Activated T-cell treated with anti-CD3 and anti-CD28 coated beads for 24 hours (primary cell): ENCODE measurements around the gene CERKL.

Source experiments
- DNase-seq: peaks from one replicate; pipeline ENCODE4 v3.0.0-alpha.2; 2020; ENCODE audit warnings: low read depth

The CERKL gene

DNA sequence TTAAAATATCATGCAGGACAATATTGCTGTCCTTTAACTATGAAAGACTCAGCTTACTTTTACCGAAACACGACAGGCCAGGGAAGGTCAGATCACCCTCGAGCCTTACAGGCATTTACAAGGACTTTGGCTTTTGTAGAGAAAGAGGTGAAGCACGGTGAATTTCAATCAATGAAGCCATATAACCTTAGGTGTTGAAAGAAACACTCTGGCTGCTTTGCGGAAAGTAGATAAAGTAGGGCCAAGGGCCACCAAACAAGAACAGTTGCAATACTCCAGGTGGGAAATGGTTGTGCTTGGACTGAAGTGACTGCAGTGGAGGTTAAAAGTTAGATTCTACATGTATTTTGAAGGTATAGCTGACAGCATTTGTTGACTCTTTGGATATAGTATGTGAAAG lies 80.5 kb downstream of the CERKL start:
- no peak for DNase-seq

DNA sequence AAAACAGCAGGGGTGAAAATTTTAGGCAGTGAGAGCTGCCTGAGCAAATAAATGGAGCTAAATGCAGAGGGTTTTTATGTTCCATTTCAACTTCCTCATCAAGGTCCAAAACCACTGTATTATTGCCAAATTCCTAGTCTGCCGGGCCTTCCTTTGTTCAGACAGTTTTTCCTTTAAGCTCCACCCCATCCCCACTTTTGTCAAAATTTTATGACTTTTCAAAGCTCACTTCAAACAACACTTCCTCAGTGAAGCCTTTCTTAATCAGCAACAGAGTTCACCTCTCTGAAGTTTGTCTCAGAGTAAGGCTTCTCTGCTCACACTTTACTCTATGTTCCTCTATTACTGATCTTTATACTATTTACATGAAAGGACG lies 81.3 kb downstream of the CERKL start:
- DNase-seq, result no peak

DNA sequence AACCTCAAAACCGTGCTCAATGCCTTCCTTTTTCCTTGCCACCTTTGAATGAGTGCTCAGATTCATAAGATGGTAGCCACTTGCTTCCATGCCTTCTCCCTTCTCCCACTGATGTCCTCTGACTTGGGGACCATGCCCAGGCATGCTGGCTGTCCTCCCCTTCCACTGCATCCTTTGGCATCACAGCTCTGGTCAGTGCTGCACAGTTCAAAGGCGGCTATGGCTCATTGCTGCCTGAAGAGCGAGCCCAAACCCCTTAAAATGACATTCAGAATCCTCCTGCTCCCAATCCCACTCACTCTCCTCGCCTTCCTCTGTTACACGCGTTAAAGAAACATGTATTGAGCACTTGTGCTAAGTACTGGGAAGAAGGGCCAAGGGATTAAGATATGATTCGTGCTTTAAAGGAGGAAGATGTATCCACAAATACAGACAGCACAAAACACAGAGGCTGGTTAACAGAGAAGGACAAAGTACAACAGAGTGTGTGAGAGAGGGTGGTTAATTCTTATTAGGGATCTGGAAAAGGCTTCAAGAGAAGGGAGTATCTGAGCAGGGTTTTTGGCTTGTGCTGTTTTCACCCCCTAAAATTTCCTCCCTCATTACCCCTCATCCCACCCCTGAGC lies 81.8 kb downstream of the CERKL start:
- DNase-seq, result no peak

DNA sequence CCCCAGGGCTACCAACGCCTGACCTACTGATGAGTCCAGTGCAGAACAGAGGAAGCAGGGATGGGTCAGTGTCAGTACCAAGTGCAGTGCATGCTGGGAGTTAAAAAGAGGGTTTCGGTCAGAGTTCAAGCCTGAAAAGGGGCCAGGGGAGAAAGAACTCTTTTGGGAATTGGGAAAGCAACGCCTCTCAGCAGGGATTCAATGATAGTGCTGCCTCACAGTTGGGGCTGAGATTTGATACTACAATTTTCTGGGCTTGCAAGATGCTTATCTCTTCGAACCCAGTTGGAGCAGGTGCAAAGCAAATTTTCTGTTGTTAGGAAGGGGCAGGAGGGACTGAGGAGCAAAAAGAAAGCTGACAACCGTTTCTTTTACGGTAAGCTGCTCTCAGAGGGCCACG lies 82.6 kb downstream of the CERKL start:
- DNase-seq, result no peak

DNA sequence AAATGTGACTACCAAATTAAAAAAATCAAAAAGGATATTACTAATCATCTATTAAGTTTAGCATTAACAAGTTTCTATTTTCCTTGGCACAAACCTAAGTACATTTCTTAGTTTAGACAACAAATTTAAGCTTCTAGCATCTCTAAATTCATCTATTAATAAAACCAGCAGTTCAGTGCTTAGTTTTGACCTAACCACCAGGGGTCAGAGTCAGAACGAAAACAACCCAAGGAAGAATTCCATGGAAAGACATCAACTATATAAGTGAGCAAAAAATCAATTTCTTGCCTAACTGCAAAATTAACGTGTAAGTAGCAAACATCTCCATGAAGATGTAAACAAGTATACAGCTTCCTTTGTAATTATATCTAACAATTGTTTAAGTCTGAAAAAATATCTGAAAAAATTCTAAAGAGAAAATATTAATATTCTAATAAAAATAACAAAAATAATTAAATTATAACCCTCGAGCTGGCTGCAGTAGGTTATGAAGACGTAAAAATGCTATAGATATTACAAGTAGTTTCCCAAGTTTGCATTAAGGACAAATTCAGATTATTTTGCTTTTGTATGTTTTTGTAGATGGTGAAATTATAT lies 83.7 kb downstream of the CERKL start:
- no peak for DNase-seq

DNA sequence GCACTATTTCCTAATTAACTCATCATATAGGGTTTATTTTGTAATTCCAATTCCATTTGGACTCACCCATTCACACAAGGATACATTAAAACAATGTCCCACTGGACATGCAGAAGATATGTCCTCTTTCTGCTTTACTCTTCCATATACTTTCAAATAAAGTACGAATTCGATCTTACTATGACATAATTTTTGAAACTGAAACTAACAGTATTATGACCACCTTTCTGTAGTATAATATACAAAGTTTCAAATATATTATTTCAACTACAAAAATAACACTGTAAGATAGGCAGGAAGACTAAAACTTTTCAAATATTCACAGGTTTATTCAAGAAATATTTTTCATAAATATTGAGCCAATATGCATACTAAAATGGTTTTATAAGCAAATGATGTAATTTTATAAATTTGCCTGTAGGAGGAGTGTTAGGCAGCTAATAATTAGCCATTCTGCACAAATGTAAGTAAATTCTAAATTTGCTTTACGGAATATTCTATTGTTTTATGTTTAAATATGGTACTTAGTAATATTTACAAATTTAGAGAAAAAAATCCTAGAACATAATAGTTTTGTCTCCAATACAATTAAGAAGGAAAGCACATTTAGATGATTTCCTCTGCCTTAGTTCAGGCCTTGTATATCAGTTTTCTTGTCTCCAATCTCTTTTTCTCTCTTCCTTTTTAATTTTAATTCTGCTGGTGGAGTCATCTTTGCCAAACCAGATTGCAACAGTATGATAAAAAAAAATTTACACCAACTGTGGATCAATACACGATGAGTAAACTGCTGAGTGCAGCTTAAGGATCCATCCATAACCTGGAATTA lies 85.9 kb downstream of the CERKL start:
- no peak for DNase-seq

DNA sequence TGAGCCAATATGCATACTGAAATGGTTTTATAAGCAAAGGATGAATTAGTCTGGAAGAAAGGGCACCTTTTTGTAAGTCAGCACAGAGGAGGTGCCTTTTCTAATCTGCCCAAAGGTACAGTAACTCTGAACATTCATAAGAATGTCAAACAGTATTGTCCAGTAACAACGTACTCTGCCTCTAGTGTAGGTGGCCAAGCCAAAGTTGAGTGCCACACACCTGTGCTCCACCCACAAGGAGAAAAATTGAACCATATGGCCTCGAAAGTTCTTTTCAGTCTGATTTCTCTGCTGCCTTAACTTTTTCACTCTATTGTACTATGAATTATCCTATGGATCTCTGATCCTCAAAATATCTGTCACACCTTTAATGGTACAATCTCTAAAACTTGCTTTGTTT lies 86.8 kb downstream of the CERKL start:
- no peak for DNase-seq

DNA sequence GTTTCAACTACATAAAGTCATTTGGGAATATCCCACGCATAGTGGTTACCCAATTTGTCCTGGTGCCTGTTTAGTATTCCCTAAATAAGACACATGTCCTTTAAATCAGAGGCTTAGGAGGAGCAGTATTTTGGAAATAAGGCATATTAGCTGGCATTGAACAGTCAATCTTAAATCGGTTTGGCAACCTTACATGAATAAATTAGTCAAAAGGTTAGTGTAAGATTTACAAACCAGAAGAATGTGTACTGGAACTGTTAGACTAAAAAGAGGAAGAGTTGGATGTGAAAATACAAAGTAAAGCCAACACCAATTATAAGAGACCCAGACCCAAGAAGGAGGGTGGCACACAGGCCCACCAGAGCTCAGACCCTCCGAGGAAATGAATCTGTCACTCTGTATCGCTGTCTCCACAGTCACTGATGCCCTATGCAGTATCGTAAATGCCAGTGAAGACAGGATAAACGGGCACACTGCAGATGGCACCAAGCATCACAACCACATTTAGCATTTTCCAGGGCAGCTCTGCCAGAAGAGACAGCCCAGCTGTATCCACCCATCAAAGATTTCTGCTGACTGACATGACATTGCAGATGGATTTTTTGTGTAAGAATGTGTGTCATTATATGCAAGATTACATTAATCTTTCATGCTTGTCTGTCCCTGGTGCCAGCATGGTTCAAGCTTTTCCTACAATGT lies 90.4 kb downstream of the CERKL start:
- no peak for DNase-seq

DNA sequence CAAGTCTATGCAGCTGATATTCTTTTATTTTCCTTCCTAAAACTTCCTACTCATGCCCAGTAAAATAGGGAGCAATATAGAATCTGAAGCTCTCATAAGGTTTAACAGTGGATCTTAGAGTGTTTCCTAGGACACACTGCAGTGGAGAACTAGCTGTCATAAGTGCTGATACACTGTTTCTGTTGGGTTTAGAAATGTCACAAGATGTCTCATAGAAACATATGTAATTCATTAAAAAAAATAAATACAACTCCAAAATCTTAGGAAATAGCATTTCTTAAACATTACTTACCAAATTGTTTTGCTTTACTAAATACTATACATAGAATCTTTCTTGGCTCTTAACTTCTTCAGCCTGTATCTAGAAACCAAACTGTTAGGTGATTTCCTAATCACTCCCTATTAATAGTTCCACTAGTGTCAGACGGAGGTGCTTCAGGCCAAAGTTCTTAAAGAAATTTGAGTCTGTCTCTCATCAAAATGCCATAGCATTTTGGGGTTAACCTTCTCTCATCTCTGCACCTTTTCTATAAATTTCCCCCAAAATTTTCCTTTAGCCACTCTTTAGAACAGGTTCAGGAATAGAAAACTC lies 93.7 kb downstream of the CERKL start:
- DNase-seq, result no peak

DNA sequence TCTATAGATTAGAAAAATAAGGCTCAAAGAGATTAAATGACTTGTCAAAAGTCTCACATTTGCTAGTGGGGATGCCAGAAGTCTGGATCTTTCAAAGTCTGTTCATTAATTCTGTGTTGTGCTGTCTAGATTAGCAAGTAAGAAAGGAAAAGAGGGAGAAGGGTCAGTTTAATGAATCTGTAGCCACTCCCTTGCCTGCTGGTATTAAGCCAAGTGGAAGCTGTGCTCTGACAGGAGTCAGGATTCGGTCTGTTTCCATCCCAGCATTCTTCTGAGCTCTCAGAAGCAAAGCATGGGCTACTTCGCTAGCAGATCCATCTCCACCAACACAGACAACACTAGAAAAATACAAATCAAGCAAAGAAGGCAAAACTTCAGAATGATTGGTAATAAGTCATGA lies 98.5 kb downstream of the CERKL start:
- DNase-seq, result no peak

DNA sequence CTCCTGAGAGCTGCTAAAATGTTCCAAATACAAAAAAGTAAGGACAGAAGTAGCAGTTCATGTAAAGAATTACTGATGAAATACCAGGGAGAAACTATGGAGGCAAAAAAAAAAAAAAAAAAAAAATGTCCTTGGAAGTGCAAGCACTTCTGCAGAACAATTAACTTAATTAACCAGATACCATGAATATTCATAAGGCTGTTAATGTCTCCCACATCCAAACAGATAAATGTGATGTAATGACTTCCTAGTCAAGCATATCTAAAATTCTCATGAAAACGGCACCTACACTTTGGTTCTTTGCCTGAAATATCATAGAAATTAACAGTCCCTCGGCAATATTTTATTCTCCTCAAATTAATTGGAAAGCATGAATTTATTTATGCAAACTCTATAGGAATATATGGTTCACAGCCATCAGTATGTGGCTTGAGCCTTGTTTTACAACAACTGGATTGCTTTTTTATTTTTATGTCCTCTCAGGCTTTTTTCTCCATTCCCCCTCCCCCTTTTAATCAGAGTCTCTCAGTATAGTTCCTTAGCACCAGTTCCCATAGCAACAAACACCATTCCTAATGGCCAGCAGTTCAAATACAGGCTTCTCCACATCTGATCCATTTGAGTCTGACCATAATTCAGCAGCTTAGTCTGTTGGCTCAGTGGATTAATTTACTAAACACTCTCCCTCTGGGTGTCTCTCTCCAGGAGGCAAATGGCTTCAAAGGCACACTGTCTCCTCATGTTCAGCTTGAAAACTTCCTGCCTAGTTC lies 102.7 kb downstream of the CERKL start:
- DNase-seq, result no peak

DNA sequence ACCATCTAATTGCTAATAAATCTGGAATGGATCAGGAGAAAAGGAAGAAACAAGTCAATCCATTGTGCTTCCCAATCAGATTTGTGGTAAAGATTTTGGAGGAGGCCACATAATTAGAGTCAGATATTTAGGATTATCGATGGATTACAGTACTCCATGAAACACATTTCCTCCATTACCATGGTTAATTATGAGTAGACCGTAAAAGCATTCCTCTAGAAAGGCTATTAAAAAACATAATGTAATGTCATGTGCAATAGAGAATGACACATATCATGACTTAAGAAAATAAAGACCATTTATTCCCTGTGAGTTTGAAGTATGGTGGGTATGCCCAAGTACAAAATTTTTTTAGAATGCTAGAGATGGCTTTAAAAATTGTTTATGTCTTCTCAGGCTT lies 103.7 kb downstream of the CERKL start:
- DNase-seq, result no peak

DNA sequence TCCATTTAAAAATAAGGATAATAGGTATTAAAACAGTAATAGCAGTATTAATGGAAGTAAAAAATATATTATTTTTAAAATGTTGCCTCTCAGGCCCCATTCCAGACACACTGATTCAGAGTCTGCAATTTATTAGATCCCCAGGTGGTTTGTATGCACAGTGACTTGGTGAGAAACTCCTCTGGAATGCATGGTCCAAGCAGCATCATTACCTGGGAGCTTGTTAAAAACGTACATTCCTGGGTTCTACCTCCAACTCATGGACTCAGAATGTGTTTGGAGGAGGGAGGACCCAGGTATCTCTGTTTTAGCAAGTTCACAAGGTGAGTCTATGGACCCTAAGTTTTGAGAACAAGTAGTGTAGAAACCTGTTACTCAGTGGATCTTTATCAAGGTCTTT lies 104.1 kb downstream of the CERKL start:
- no peak for DNase-seq

DNA sequence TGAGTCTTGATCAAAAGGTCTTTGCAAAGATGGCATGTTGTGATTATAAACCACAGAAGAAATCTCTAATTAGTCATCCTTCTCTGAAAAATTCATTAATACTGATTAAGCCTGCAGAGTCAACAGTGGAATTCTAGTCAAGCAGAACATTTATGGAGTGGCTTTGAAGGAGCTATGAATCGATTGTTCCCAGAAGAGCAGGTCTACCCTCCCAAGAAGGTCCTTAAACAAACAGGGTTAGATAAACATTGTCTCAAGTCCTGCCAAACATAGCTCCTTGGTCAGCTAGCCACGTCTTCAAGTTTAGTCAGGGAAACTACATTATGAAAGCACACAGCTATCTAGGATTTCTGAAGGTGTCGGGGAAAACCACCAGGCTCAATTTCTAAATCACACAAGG lies 110.8 kb downstream of the CERKL start:
- DNase-seq, result no peak

DNA sequence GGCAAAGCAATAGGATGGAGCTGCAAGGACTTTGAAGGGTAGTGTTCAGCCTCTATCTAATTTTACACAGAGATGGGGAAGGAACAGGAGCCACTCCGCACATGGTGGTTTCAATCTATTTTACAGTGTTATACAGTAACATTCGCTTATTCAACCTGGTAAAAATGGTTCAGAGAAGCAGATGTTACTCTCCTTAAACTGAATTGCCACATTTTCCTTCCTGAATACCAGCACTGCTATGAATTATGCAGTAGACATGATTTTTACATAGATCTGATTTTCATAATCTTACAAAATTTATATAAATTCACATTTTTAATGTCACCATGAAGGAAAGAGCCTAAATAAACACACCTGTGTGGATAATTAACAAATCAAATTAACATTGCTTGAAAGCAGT lies 114.7 kb downstream of the CERKL start:
- no peak for DNase-seq

DNA sequence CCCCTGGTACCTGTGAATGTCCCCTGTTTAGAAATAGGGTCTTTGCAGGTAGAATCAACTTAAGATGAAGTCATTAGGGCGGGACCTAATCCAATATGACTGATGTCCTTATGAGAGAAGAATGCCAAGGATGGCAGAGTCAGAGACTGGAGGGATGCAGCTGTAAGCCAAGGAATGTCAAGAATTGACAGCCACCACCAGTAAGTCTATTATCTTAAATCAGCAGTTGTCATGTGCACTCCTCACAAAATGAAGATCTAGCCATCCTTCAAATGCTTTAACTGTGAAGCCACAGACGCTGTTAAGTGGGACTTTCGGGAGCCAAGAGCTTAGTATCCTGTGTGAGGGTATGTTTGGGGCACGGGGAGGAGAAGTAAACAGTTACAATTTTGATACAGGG lies 116.5 kb downstream of the CERKL start:
- no peak for DNase-seq

DNA sequence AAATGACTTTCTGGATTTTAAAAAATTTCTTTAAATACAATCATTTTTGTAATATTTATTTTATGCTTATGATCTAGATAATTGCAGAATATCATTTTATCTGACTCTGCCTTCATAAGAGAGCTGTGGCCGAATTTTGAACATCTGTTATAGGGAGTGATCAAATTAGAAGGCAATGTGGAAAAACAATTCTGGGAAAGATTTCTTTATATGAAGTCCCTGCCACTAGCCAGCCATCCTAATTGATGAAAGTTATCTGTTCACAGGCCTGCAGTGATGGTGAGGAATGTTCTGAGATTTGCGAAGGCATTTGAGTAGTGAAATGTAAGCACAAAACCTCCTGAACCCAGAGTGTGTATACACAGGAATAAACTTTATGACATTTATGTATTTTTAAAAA lies 120.2 kb downstream of the CERKL start:
- no peak for DNase-seq

DNA sequence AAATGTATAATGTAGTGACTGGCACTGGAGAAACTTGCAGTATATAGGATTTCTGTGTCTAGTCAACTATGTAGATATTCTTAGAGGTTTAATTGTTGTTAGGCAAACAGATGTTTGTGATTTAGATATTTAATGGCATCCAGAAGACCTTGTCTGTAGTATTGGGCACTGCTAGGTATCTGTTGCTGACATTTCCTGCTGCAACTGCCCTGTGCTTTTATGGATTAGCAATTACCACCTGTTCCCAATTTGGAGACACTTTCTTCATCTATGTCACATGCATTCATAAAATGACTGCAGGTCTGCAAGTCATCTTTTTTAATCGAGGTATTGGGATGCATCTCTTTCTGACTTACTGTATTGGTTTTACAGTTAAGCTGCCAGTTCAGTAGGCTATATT lies 128.5 kb downstream of the CERKL start:
- DNase-seq, result no peak

DNA sequence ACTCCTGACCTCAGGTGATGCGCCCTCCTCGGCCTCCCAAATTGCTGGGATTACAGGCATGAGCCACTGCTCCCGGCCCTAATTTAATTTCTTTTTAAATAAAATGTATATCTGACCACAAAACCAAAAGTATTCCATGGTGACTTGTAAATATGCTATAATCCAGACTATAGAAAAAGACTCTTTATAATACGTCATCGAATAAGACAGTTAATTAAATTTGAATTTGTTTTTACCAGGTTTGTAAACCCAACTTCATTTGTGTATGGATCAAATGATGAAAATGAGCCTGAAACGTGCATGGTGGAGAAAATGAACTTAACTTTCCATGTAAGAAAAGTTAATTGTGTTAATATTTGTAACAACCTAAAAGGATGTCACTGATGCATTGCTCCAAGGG lies 129.8 kb downstream of the CERKL start:
- no peak for DNase-seq

DNA sequence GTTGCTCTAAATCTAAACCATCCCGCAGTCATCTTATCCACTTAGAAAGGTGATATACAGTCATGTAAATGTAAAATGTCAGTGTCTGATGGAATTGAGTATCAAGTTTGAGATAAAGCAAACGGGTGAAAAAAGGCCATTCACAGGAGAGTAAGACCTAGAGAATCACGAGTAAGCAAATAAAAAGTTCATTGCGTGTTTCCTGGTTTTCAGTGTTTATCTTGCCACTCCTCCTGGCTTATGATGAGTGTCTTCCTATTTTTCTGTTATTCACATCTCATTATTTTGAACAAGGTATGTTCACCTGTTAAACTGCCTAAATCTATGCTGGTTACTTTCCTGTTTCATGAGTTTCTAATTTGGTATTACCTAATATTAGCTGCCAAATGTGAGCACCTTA lies 130.9 kb downstream of the CERKL start:
- DNase-seq, result no peak

DNA sequence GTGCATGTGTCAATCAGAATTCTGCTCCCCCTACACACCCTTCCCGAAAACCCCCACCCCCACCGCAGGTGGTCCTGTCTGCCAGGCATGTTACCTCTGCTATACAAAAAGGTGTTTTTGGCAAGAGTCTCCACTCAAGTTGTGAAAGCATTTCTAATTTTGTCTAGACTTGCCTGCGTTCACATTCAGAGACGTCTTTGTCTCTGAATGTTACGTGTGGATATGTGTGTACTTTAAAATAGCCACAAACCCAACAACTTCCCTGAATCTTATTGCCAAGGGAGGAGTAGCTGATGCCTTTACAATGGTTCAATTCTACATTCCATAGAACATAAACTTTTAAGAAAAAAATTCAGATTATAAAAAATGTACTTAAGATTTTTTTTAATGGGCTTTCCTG lies 133.1 kb downstream of the CERKL start:
- no peak for DNase-seq

DNA sequence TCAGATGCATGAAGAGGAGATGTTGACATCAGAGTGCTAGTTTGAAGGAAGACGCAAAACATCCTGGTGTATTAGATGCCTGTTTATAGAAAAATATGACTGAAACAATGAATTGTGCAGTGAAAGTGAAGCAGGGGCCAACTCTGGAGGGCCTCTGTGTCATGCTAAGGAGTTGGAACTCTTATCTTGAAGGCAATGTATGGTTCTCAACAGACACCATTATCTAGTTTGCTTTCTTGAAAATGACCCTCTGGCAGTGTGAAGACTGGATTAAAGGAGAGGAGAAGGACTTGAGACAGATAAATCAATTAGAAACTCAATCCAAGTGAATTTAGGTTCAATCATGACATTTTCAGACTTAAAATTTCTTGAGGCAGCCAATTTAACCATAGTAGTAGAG lies 136.7 kb downstream of the CERKL start:
- no peak for DNase-seq
